Breast epithelium (tissue), 3 donors: ENCODE measurements around the gene TNNI3K.

Experiments
- CTCF ChIP-seq, 3 donors: fragments of 450-650 bp; IDR thresholded peaks; one replicate each; pipeline ENCODE4 v1.5.1; 2016 to 2017; ENCODE audit warnings: antibody characterized with exemption in 3 of 3, mild to moderate bottlenecking in 3 of 3, moderate library complexity in 3 of 3
- POLR2A ChIP-seq: fragments of 450-650 bp; IDR thresholded peaks from one replicate; pipeline ENCODE4 v1.6.1; 2016; ENCODE audit warnings: antibody characterized with exemption, mild to moderate bottlenecking, moderate library complexity

GRCh38 chr1:74425676-74426075 lies 190.5 kb downstream of the TNNI3K start:
- TF ChIP-seq CTCF (IDR thresholded peaks at IDR 0.05) (no peak), POLR2A (no peak)
